HepG2 (cell line): ENCODE data around the gene IGF2BP1. TPM values are rescaled to one million over a fixed set of nuclear protein-coding genes. Genes with fewer than 3 reads are reported as not detected.

Source experiments
- DNMT3B ChIP-seq: conservative IDR thresholded peaks from 2 replicates; pipeline ENCODE4 v1.6.1; 2016; ENCODE audit warnings: missing biosample characterization, control low read depth
- DR1 ChIP-seq: sonication (generic); formaldehyde crosslinking; IDR thresholded peaks from 2 replicates; pipeline ENCODE4 v1.8.0; 2021; ENCODE audit warnings: mild to moderate bottlenecking, missing genetic modification reagents, inconsistent platforms
- KDM1A ChIP-seq: IDR thresholded peaks from 2 replicates; pipeline ENCODE4 v1.6.1; 2016; ENCODE audit warnings: missing compliant biosample characterization
- MIXL1 ChIP-seq: IDR thresholded peaks from 2 replicates; pipeline ENCODE4 v1.6.1; 2016
- NFAT5 ChIP-seq: sonication (generic); formaldehyde crosslinking; IDR thresholded peaks from 2 replicates; pipeline ENCODE4 v1.4.0; 2020; ENCODE audit warnings: missing genetic modification reagents
- SMAD3 ChIP-seq: sonication (generic); formaldehyde crosslinking; IDR thresholded peaks from 2 replicates; pipeline ENCODE4 v1.4.0; 2020; ENCODE audit warnings: missing genetic modification reagents
- ZBTB4 ChIP-seq: sonication (generic); formaldehyde crosslinking; IDR thresholded peaks from 2 replicates; pipeline ENCODE4 v1.4.0; 2020; ENCODE audit warnings: missing genetic modification reagents, mild to moderate bottlenecking, borderline replicate concordance
- ZNF121 ChIP-seq: sonication (generic); formaldehyde crosslinking; IDR thresholded peaks from 2 replicates; pipeline ENCODE4 v1.5.0; 2020; ENCODE audit warnings: mild to moderate bottlenecking, missing genetic modification reagents
- polyA plus RNA-seq, 8 experiments: library from polyadenylated mRNA; depleted of rRNA in 3 of 8; stranded (reverse) in 7 of 8; unstranded in 1 of 8; fragments of >200 nt; fragmentation: Illumina TruSeq in 4 of 8; extraction: Trizol in 4 of 8; gene quantifications; 2 replicates each; pipeline versions ENCODE4 v1.2.1 to v1.2.3, GENCODE V29; 2011 to 2016; ENCODE audit warnings: low read depth in 4 of 8, missing spikeins in 1 of 8, mixed read lengths in 1 of 8; ENCODE audit not compliant: insufficient read depth in 1 of 8
- total RNA-seq, 5 experiments: library from RNA; depleted of rRNA; stranded (reverse); fragments of >200 nt; fragmentation: Illumina TruSeq; extraction: Trizol; gene quantifications; 2 replicates each; pipeline ENCODE4 v1.2.3, GENCODE V29; 2016; ENCODE audit warnings: low read depth in 1 of 5

Gene IGF2BP1
- total and polyA plus RNA-seq, 2 of the 13 experiments (the other 11 are each of a cell fraction or from before 2014, with no cell fraction given), result 29.7 to 75.1 TPM

- TF ChIP-seq NFAT5 (CRISPR knock-in tag) (no peak), ZNF121 (CRISPR knock-in tag) (no peak), MIXL1 (CRISPR knock-in tag) (no peak), DR1 (CRISPR knock-in tag) (no peak), DNMT3B (CRISPR knock-in tag) (no peak), ZBTB4 (CRISPR knock-in tag) (no peak), SMAD3 (CRISPR knock-in tag) (no peak), KDM1A (CRISPR knock-in tag) (no peak)
Measured at GRCh38 chr17:48989100-48989499, 8.1 kb upstream of the IGF2BP1 start (continued).
